ENCODE measurements around the gene TOGARAM2.

Gene TOGARAM2

DNA sequence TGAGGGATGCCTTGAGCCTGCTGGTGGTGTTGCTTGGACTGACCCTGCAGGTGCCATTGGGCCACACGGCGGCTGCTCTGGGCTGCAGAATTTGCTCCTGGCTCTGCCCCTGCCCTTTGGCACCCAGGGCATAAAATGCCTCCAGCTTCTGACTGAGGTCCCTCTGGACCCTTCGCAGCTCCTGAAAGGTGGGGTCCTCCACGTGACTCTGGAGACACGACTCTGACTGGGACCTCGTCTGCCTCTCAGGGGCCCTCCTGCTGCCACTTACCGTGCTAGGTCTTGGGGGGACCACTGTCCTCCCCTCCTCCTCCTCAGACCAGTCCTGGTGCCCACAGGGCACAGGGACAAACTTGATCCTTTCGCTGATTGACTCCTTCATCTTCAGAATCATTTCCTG, 91.2 kb downstream of the TOGARAM2 start:
- no peak for TF ChIP-seq CTCF (IDR thresholded peaks at IDR 0.05; ENCODE audit: control insufficient read depth, extremely low read depth, insufficient read depth)
- DNase-seq (ENCODE audit: low read depth), result no peak
- H3K4me3 ChIP-seq (ENCODE audit: low read depth, low read length), result no peak overlapping the region

GRCh38 chr2:29072971-29073725, 92.0 kb downstream of the TOGARAM2 start:
- DNase-seq (ENCODE audit: low read depth), result no peak
- no peak for TF ChIP-seq CTCF (IDR thresholded peaks at IDR 0.05; ENCODE audit: control insufficient read depth, extremely low read depth, insufficient read depth)
- no peak overlapping the region for H3K4me3 ChIP-seq (ENCODE audit: low read depth, low read length)

DNA sequence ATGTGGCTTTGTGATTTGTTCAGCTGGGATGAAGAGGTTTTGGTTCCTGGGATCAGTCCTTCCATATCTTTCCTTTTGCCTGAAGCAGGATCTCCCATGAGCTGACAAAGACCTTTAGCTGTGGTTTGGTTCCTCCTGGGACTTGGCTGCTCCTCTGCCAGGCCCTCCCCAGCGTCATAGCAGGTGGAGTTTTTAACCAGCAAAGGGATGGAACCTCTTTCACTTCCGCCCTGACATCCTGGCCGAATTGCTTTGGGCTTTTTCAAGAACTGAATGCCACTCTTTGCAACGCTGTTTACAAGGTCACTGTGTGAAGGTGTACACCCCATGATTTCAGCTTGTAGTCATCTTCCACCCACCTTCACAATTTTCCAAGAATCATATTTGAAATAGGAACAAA, 92.8 kb downstream of the TOGARAM2 start:
- DNase-seq (ENCODE audit: low read depth), result no peak
- no peak overlapping the region for H3K4me3 ChIP-seq (ENCODE audit: low read depth, low read length)
- no peak for TF ChIP-seq CTCF (IDR thresholded peaks at IDR 0.05; ENCODE audit: control insufficient read depth, extremely low read depth, insufficient read depth)

DNA sequence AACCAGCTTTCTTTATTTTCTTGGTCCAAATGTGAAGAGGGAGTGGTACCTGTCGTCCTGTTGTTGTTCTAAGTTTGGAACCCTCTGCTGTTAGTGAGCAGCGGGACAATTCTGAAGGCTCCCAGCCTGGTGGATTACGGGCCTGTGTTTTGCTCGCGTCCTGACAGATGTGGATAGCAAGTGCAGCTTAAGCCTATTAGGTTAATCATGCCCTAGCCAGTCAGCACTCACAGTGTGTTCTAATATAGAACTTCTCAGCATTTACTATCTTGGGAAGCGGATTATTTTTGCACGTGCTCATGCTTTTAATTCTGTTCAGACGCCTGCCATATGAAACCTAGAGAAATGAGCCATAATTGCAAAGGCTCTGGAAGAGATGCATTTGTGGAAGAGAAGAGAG, 93.3 kb downstream of the TOGARAM2 start, which contains the start of gene PCARE:
PCARE (minus strand) TSS at position 113 of the 400 bp plus-strand sequence. CDS start 262 bp downstream, outside the sequence.
- no peak for DNase-seq (ENCODE audit: low read depth)
- H3K4me3 ChIP-seq (ENCODE audit: low read depth, low read length), result no peak within 1 kb of the TSS
- TF ChIP-seq CTCF (IDR thresholded peaks at IDR 0.05; ENCODE audit: control insufficient read depth, extremely low read depth, insufficient read depth), result no peak

DNA sequence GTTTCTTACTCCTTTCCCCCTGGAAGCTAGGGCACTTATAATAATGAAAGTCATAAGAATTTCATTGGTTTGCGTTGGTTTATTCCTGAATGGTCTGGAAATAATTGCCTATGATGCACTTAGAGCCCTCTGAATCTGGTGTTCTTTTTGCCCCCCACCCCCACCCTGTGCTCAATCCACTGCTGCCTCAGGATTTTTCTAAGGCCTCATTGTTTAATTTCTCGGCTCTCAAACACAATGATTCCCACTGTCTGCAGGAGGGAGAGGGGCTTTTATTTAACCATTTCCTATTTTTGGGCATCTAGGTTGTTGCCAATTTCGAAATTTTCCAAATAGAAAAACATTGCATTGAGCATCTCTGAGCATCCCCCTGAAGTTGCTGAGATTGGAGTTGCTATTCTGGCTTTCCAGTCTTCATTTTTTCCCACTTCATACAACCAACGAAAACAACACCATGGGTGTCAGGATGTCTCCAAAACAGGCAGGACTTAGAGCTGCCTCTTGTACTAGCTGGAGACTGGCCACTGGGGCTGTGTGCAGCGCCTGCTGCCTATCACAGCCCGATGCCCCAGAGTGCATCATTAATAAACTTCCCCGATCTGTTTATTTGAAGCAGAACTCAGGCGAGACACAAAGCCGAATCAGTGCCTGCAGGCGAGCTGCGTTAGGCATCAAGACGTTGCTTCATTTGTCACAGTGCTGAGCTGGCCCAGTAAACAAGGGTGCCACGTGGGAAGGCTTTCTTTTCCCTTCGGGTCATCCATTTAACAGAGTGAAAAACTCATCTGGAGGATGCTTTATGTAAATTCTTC, 95.0 kb downstream of the TOGARAM2 start:
- no peak overlapping the region for H3K4me3 ChIP-seq (ENCODE audit: low read depth, low read length)
- DNase-seq (ENCODE audit: low read depth), result no peak
- TF ChIP-seq CTCF (IDR thresholded peaks at IDR 0.05; ENCODE audit: control insufficient read depth, extremely low read depth, insufficient read depth), result no peak

DNA sequence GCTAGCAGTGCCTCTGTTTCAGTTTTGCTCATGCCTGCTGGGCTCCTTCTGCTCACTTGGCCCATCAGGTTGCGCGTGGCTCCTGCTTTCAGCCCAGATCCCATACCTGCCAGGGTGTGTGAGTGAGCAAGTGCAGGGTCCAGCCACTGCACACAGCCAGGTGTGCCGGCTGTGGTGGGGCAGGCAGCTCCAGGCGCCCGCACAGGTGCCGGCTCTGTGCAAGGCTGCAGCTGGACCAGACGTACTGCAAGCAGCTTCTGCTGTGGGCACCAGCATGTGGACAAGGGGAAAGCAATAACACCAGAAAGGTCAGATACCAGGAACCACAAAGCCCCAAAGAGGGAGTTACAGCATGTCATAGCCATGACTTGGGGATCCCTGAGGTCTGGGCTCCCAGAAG, 98.8 kb downstream of the TOGARAM2 start:
- H3K4me3 ChIP-seq (ENCODE audit: low read depth, low read length), result no peak overlapping the region
- no peak for DNase-seq (ENCODE audit: low read depth)
- TF ChIP-seq CTCF (IDR thresholded peaks at IDR 0.05; ENCODE audit: control insufficient read depth, extremely low read depth, insufficient read depth), result no peak
